Sigmoid colon (tissue), 7 donors: ENCODE measurements around the gene NLN. TPM values are rescaled to one million over a fixed set of nuclear protein-coding genes. Genes with fewer than 3 reads are reported as not detected.
"Not testable (repeated sequence)": the region's sequence is repeated elsewhere in the genome, so short reads cannot be mapped to it uniquely, and the experiment has no call there.

Experiments
- DNase-seq: peaks from one replicate; pipeline ENCODE4 v3.0.0-alpha.2; 2019
- H3K27ac ChIP-seq, 4 donors: fragments of 200-600 bp; sonication (generic); one replicate each; pipeline ENCODE4 v1.5.1; 2016 to 2019; ENCODE audit warnings: mild to moderate bottlenecking in 1 of 4
- H3K27me3 ChIP-seq, 3 donors: fragments of 200-600 bp; sonication (generic); one replicate each; pipeline ENCODE4 v1.5.1; 2019; ENCODE audit warnings: mild to moderate bottlenecking in 1 of 3
- H3K36me3 ChIP-seq, 4 donors: fragments of 200-600 bp; sonication (generic); one replicate each; pipeline ENCODE4 v1.5.1; 2016 to 2019
- H3K4me1 ChIP-seq, 4 donors: fragments of 200-600 bp; sonication (generic); one replicate each; pipeline ENCODE4 v1.5.1; 2017 to 2019
- H3K4me3 ChIP-seq, 4 donors: fragments of 200-600 bp; sonication (generic); one replicate each; pipeline ENCODE4 v1.5.1; 2017 to 2019; ENCODE audit warnings: mild to moderate bottlenecking in 2 of 4, moderate library complexity in 1 of 4
- H3K9me3 ChIP-seq, 4 donors: fragments of 200-600 bp in 3 of 4; sonication (generic) in 3 of 4; one replicate each; pipeline versions ENCODE4 v1.5.1 to v1.6.1; 2013 to 2019
- EP300 ChIP-seq, 4 donors: sonication (generic); formaldehyde crosslinking; IDR thresholded peaks; one replicate each; pipeline ENCODE4 v1.6.1; 2017; ENCODE audit warnings: antibody characterized with exemption in 4 of 4
- POLR2A ChIP-seq, 2 donors: fragments of 450-650 bp; IDR thresholded peaks; one replicate each; pipeline ENCODE4 v1.6.1; 2016; ENCODE audit warnings: antibody characterized with exemption in 2 of 2, mild to moderate bottlenecking in 2 of 2, moderate library complexity in 2 of 2
- POLR2AphosphoS5 ChIP-seq, 4 donors: sonication (generic); formaldehyde crosslinking; IDR thresholded peaks; one replicate each; pipeline ENCODE4 v1.6.1; 2017; ENCODE audit warnings: antibody characterized with exemption in 4 of 4
- WGBS, 2 donors: extraction: QIAGEN DNeasy Blood & Tissue Kit; methylation state at CpG; one replicate each; pipeline ENCODE4 v1.1.7; 2013; 5-methylcytosine and 5-hydroxymethylcytosine counted together
- intact Hi-C: fragments of 100-400 bp; cut with DNase I; formaldehyde crosslinking; loops from one replicate; pipeline ENCODE4 v1.15.1; 2023
- polyA plus RNA-seq, 3 donors: library from polyadenylated mRNA; stranded (reverse); fragments of 200-250 nt; gene quantifications; one replicate each; pipeline ENCODE4 v1.2.3, GENCODE V29; 2013
- total RNA-seq, 4 donors: library from RNA; depleted of rRNA; stranded (reverse); fragments of >200 nt; gene quantifications; one replicate each; pipeline ENCODE4 v1.1.0, GENCODE V29; 2016
- TF ChIP-seq, protein P1 (sequence below), 4 experiments: fragments of 450-650 bp in 3 of 4; fragments of 200-600 bp in 1 of 4; IDR thresholded peaks; one replicate each; pipeline ENCODE4 v1.5.1; 2016 to 2019; ENCODE audit warnings: antibody characterized with exemption in 4 of 4, mild to moderate bottlenecking in 3 of 4, moderate library complexity in 2 of 4
- donor health status: healthy with polysubstance abuse.
- donor health status: Bipolar disorder and iron deficiency.
- donor health status: healthy.

Gene NLN
- total and polyA plus RNA-seq, 7 donors = 4.8 to 43.7 (median 7.8) TPM

- WGBS, 2 donors = 91 to 93% methylated on average over 1 of the region's 1 CpG
- Histone ChIP-seq H3K4me3 (no peak overlapping the region), H3K27ac (no peak overlapping the region), H3K36me3 (no peaks in the 10 kb centered on the region), H3K27me3 (no peaks in the 10 kb centered on the region), H3K4me1 (no peaks in the 10 kb centered on the region), H3K9me3 (no peaks in the 10 kb centered on the region)
- TF ChIP-seq POLR2AphosphoS5 (IDR thresholded peaks at IDR 0.05) = no peak
- TF ChIP-seq, protein P1, sequence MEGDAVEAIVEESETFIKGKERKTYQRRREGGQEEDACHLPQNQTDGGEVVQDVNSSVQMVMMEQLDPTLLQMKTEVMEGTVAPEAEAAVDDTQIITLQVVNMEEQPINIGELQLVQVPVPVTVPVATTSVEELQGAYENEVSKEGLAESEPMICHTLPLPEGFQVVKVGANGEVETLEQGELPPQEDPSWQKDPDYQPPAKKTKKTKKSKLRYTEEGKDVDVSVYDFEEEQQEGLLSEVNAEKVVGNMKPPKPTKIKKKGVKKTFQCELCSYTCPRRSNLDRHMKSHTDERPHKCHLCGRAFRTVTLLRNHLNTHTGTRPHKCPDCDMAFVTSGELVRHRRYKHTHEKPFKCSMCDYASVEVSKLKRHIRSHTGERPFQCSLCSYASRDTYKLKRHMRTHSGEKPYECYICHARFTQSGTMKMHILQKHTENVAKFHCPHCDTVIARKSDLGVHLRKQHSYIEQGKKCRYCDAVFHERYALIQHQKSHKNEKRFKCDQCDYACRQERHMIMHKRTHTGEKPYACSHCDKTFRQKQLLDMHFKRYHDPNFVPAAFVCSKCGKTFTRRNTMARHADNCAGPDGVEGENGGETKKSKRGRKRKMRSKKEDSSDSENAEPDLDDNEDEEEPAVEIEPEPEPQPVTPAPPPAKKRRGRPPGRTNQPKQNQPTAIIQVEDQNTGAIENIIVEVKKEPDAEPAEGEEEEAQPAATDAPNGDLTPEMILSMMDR (IDR thresholded peaks at IDR 0.05) = no peak
- no peak for TF ChIP-seq EP300 (IDR thresholded peaks at IDR 0.05)
- TF ChIP-seq POLR2A (IDR thresholded peaks at IDR 0.05) = no peak
- DNase-seq = no peak
- intact Hi-C loops = no loop called here
Observed at GRCh38 chr5:65846101-65846500, 124.1 kb downstream of the NLN start.

DNA sequence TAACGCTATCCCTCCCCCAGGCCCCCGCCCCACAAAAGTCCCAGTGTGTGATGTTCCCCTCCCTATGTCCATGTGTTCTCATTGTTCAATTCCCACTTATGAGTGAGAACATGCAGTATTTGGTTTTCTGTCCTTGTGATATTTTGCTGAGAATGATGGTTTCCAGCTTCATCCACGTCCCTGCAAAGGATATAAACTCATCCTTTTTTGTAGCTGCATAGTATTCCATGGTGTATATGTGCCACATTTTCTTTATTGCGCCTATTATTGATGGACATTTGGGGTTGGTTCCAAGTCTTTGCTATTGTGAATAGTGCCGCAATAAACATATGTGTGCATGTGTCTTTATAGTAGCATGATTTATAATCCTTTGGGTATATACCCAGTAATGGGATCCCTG is 125.0 kb downstream of the NLN start:
- 96% methylated on average over 5 of the region's 5 CpGs for WGBS, 2 donors
- H3K9me3 ChIP-seq, DNase-seq, intact Hi-C loops, H3K4me3 ChIP-seq, H3K4me1 ChIP-seq, H3K27me3 ChIP-seq, H3K27ac ChIP-seq, H3K36me3 ChIP-seq: not testable (repeated sequence)

- DNase-seq, H3K4me1 ChIP-seq, H3K4me3 ChIP-seq, intact Hi-C loops, H3K36me3 ChIP-seq, H3K27me3 ChIP-seq, H3K9me3 ChIP-seq, H3K27ac ChIP-seq: not testable (repeated sequence)
- WGBS, 2 donors = 25 to 50% methylated on average over 1 of the region's 1 CpG
Observed at GRCh38 chr5:65849918-65850317, 127.9 kb downstream of the NLN start.

DNA sequence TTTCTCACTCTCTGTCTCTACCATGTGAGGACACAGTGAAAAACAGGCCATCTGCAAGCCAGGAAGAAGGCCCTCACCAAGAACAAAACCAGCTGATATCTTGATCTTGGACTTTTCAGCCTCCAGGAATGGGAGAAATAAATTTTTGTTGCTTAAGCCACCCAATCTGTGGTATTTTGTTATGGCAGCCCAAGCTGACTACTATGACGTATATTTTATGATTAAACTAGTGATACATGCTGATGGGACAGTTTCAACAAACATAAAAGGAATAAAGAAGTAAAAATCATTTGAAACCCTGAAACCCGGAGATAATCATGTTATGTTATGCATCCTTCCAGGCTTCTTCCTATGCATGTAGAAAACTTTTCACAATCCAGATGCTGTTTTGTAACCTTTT is 132.9 kb downstream of the NLN start:
- H3K36me3 ChIP-seq = no peaks in the 10 kb centered on the region
- H3K4me1 ChIP-seq = no peaks in the 10 kb centered on the region
- DNase-seq = no peak
- TF ChIP-seq EP300 (IDR thresholded peaks at IDR 0.05) (no peak), POLR2AphosphoS5 (IDR thresholded peaks at IDR 0.05) (no peak)
- TF ChIP-seq, protein P1 (IDR thresholded peaks at IDR 0.05) = no peak
- no peak overlapping the region for H3K4me3 ChIP-seq
- H3K9me3 ChIP-seq = no peaks in the 10 kb centered on the region
- intact Hi-C loops = no loop called here
- 67 to 83% methylated on average over 2 of the region's 2 CpGs for WGBS, 2 donors
- H3K27ac ChIP-seq = no peak overlapping the region
- H3K27me3 ChIP-seq = no peaks in the 10 kb centered on the region

DNA sequence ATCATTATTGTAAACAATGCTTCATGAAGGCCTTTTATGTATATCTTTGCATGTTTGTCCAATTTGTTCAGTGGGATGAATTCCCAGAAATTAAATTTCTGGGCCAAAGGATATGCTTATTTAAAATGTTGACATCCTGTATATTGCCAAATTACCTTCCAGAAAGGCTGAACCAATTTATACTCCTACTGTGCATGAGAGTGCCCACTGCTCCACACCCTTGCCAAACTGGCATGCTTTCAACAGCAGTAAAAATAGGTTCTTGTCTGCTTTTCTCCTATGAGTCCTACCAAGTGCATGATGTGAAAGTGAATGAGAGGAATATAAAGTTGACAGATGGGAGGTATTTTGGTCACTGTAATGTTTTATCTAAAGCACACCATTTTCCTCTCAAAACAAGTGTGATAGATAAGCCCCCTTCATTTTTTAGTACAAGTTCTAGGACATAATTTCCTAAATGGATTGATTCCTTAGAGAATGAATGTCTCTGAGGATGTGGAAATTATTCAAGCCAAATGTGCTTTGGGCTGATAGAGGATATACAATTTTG is 133.8 kb downstream of the NLN start:
- Histone ChIP-seq H3K9me3 (no peaks in the 10 kb centered on the region), H3K4me3 (no peak overlapping the region), H3K27me3 (no peaks in the 10 kb centered on the region), H3K36me3 (no peaks in the 10 kb centered on the region), H3K4me1 (no peaks in the 10 kb centered on the region), H3K27ac (no peak overlapping the region)
- DNase-seq = no peak
- intact Hi-C loops = no loop called here
- TF ChIP-seq EP300 (IDR thresholded peaks at IDR 0.05) = no peak
- TF ChIP-seq, protein P1 (IDR thresholded peaks at IDR 0.05) = no peak
- TF ChIP-seq POLR2AphosphoS5 (IDR thresholded peaks at IDR 0.05) = no peak
- TF ChIP-seq POLR2A (IDR thresholded peaks at IDR 0.05) = no peak

GRCh38 chr5:65856520-65856919 is 134.5 kb downstream of the NLN start:
- 74 to 95% methylated on average over 5 of the region's 5 CpGs for WGBS, 2 donors
- no peak for TF ChIP-seq POLR2AphosphoS5 (IDR thresholded peaks at IDR 0.05)
- no peak for TF ChIP-seq EP300 (IDR thresholded peaks at IDR 0.05)
- TF ChIP-seq POLR2A (IDR thresholded peaks at IDR 0.05) = no peak
- TF ChIP-seq, protein P1 (IDR thresholded peaks at IDR 0.05) = no peak
- intact Hi-C loops = no loop called here
- Histone ChIP-seq H3K27ac (no peak overlapping the region), H3K4me1 (no peaks in the 10 kb centered on the region), H3K36me3 (no peaks in the 10 kb centered on the region), H3K4me3 (no peak overlapping the region), H3K9me3 (no peaks in the 10 kb centered on the region), H3K27me3 (no peaks in the 10 kb centered on the region)
- no peak for DNase-seq
